Liver (tissue), 9 donors: Measurements from ENCODE around the gene RUSC2. TPM values are rescaled to one million over a fixed set of nuclear protein-coding genes. Genes with fewer than 3 reads are reported as not detected.
"Not testable (repeated sequence)": the region's sequence is repeated elsewhere in the genome, so short reads cannot be mapped to it uniquely, and the experiment has no call there.

Experiments
- DNase-seq: peaks from one replicate; pipeline ENCODE4 v3.0.0-alpha.2; 2017; ENCODE audit warnings: low spot score
- H3K27ac ChIP-seq, 2 donors: one replicate each; pipeline ENCODE4 v1.7.0; 2013; ENCODE audit warnings: inconsistent platforms in 2 of 2, low read length in 2 of 2, control low read depth in 1 of 2, low read depth in 1 of 2, mild to moderate bottlenecking in 1 of 2
- H3K27me3 ChIP-seq, 4 donors: one replicate each; pipeline versions ENCODE4 v1.6.1 to v1.7.0; 2013; ENCODE audit warnings: low read length in 3 of 4, inconsistent platforms in 1 of 4, mild to moderate bottlenecking in 1 of 4, moderate library complexity in 1 of 4; ENCODE audit not compliant: control insufficient read depth in 4 of 4, insufficient read depth in 4 of 4
- H3K36me3 ChIP-seq, 4 donors: one replicate each; pipeline versions ENCODE4 v1.6.1 to v1.7.0; 2013; ENCODE audit warnings: low read length in 3 of 4, mild to moderate bottlenecking in 3 of 4, low read depth in 1 of 4, moderate library complexity in 1 of 4; ENCODE audit not compliant: control insufficient read depth in 4 of 4, insufficient read depth in 3 of 4
- H3K4me1 ChIP-seq, 4 donors: one replicate each; pipeline versions ENCODE4 v1.6.1 to v1.7.0; 2013; ENCODE audit warnings: low read length in 3 of 4, mild to moderate bottlenecking in 3 of 4, moderate library complexity in 1 of 4; ENCODE audit not compliant: control insufficient read depth in 4 of 4, insufficient read depth in 4 of 4
- H3K4me3 ChIP-seq, 3 donors: one replicate each; pipeline versions ENCODE4 v1.6.1 to v1.7.0; 2013; ENCODE audit warnings: low read length in 3 of 3, control low read depth in 1 of 3, low read depth in 1 of 3, mild to moderate bottlenecking in 1 of 3
- H3K9ac ChIP-seq, 2 donors: one replicate each; pipeline ENCODE4 v1.7.0; 2013; ENCODE audit warnings: low read length in 2 of 2, mild to moderate bottlenecking in 2 of 2, moderate library complexity in 2 of 2, control low read depth in 1 of 2, low read depth in 1 of 2
- H3K9me3 ChIP-seq, 4 donors: one replicate each; pipeline versions ENCODE4 v1.6.1 to v1.7.0; 2013; ENCODE audit warnings: low read length in 3 of 4; ENCODE audit not compliant: control insufficient read depth in 4 of 4
- EGR1 ChIP-seq, 2 donors: IDR thresholded peaks; 2 replicates each; pipeline ENCODE4 v1.6.1; 2016 to 2018; ENCODE audit warnings: antibody characterized with exemption in 2 of 2, low read depth in 2 of 2
- FOXA1 ChIP-seq: IDR thresholded peaks from 2 replicates; pipeline ENCODE4 v1.6.1; 2016; ENCODE audit warnings: antibody characterized with exemption
- FOXA2 ChIP-seq: IDR thresholded peaks from 2 replicates; pipeline ENCODE4 v1.6.1; 2016; ENCODE audit warnings: antibody characterized with exemption
- GABPA ChIP-seq, 2 donors: IDR thresholded peaks in 1 of 2; conservative IDR thresholded peaks in 1 of 2; 2 replicates each; pipeline ENCODE4 v1.6.1; 2016; ENCODE audit warnings: antibody characterized with exemption in 2 of 2, mild to moderate bottlenecking in 1 of 2, moderate library complexity in 1 of 2
- HNF4A ChIP-seq, 2 donors: conservative IDR thresholded peaks; 2 replicates each; pipeline ENCODE4 v1.6.1; 2016; ENCODE audit warnings: antibody characterized with exemption in 2 of 2, mild to moderate bottlenecking in 2 of 2
- HNF4G ChIP-seq: IDR thresholded peaks from 2 replicates; pipeline ENCODE4 v1.6.1; 2016; ENCODE audit warnings: antibody characterized with exemption
- JUND ChIP-seq, 2 donors: IDR thresholded peaks; 2 replicates each; pipeline ENCODE4 v1.6.1; 2016; ENCODE audit warnings: antibody characterized with exemption in 2 of 2
- MAX ChIP-seq: IDR thresholded peaks from 2 replicates; pipeline ENCODE4 v1.6.1; 2016; ENCODE audit warnings: antibody characterized with exemption
- NR2F2 ChIP-seq: IDR thresholded peaks from 2 replicates; pipeline ENCODE4 v1.6.1; 2016; ENCODE audit warnings: antibody characterized with exemption
- RAD21 ChIP-seq, 2 donors: IDR thresholded peaks; 2 replicates each; pipeline ENCODE4 v1.6.1; 2016; ENCODE audit warnings: antibody characterized with exemption in 2 of 2, mild to moderate bottlenecking in 2 of 2
- RXRA ChIP-seq, 2 donors: IDR thresholded peaks; 2 replicates each; pipeline ENCODE4 v1.6.1; 2017 to 2018; ENCODE audit warnings: antibody characterized with exemption in 2 of 2, mild to moderate bottlenecking in 1 of 2
- SP1 ChIP-seq: IDR thresholded peaks from 2 replicates; pipeline ENCODE4 v1.6.1; 2018; ENCODE audit warnings: antibody characterized with exemption, mild to moderate bottlenecking
- TAF1 ChIP-seq: conservative IDR thresholded peaks from 2 replicates; pipeline ENCODE4 v1.6.1; 2016; ENCODE audit warnings: antibody characterized with exemption, mild to moderate bottlenecking
- WGBS: extraction: QIAGEN DNeasy Blood & Tissue Kit; methylation state at CpG from one replicate; pipeline ENCODE4 v1.1.7; 2013; 5-methylcytosine and 5-hydroxymethylcytosine counted together
- polyA plus RNA-seq, 2 donors: library from polyadenylated mRNA; stranded (reverse) in 1 of 2; unstranded in 1 of 2; fragments of 200-250 nt in 1 of 2; fragments of >200 nt in 1 of 2; fragmentation: Nextera tagmentation in 1 of 2; extraction: Ambion mirVana in 1 of 2; gene quantifications; one replicate each; pipeline versions ENCODE4 v1.2.1 to v1.2.3, GENCODE V29; 2013 to 2015
- total RNA-seq, 2 donors: library from RNA; depleted of rRNA; stranded (reverse); fragments of >200 nt; gene quantifications; one replicate each; pipeline ENCODE4 v1.2.3, GENCODE V29; 2014
- TF ChIP-seq, protein P1 (sequence below): fragments of 150-350 bp; IDR thresholded peaks from 2 replicates; pipeline ENCODE4 v1.5.1; 2017; ENCODE audit warnings: improper control_type of control experiment, low read depth, low read length; ENCODE audit not compliant: missing input control
- TF ChIP-seq, protein P2 (sequence below): IDR thresholded peaks from 2 replicates; pipeline ENCODE4 v1.6.1; 2016; ENCODE audit warnings: antibody characterized with exemption, mild to moderate bottlenecking
- donor health status: healthy.
- donor health status: healthy.
- donor health status: healthy.
- donor health status: healthy.
- donor health status: healthy.

RUSC2 gene
- total and polyA plus RNA-seq, 4 donors, result 2.1 to 6.3 (median 4.3) TPM

GRCh38 chr9:35476596-35476995 lies 13.3 kb upstream of the RUSC2 start:
- no peak for DNase-seq
- H3K36me3 ChIP-seq, result no peaks in the 10 kb centered on the region
- H3K9ac ChIP-seq, result no peak overlapping the region
- no peaks in the 10 kb centered on the region for H3K9me3 ChIP-seq
- H3K4me1 ChIP-seq, result no peaks in the 10 kb centered on the region
- no peak overlapping the region for H3K27ac ChIP-seq
- 83% methylated on average over 8 of the region's 8 CpGs for WGBS
- no peak overlapping the region for H3K4me3 ChIP-seq
- no peaks in the 10 kb centered on the region for H3K27me3 ChIP-seq
- TF ChIP-seq RAD21 (IDR thresholded peaks at IDR 0.05) (no peak), GABPA (IDR thresholded peaks at IDR 0.05 in 1 of 2, conservative IDR thresholded peaks at IDR 0.05 in 1 of 2) (no peak), HNF4A (conservative IDR thresholded peaks at IDR 0.05) (no peak), SP1 (no peak), NR2F2 (no peak), JUND (IDR thresholded peaks at IDR 0.05) (no peak), FOXA1 (no peak), TAF1 (no peak)
- TF ChIP-seq, protein P1, sequence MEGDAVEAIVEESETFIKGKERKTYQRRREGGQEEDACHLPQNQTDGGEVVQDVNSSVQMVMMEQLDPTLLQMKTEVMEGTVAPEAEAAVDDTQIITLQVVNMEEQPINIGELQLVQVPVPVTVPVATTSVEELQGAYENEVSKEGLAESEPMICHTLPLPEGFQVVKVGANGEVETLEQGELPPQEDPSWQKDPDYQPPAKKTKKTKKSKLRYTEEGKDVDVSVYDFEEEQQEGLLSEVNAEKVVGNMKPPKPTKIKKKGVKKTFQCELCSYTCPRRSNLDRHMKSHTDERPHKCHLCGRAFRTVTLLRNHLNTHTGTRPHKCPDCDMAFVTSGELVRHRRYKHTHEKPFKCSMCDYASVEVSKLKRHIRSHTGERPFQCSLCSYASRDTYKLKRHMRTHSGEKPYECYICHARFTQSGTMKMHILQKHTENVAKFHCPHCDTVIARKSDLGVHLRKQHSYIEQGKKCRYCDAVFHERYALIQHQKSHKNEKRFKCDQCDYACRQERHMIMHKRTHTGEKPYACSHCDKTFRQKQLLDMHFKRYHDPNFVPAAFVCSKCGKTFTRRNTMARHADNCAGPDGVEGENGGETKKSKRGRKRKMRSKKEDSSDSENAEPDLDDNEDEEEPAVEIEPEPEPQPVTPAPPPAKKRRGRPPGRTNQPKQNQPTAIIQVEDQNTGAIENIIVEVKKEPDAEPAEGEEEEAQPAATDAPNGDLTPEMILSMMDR, result no peak

DNA sequence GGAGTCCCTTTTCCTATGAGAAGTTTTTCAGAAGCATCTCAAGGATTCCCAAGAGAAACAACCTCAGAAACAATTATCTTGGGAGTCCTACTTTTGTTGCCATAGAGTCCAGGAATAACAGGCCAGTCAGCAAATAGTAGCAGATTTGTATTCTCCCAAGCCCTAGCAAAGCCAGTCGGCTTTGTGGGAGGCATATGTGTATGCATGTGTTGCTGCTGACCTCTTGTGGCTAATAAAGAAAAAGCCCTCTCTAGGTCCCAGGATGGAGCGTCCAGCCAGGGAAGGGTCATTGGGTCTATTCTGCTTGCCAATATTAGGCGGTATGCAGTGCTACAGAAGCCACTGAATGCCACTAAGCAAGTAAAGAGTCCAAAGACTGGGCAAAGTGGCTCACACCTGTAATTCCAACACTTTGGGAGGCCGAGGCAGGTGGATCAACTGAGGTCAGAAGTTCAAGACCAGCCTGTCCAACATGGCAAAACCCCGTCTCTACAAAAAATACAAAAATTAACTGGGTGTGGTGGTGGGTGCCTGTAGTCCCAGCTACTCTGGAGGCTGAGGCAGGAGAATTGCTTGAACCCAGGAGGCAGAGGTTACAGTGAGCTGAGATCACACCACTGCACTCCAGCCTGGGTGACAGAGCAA lies 12.6 kb upstream of the RUSC2 start:
- H3K36me3 ChIP-seq, H3K9me3 ChIP-seq, H3K27ac ChIP-seq, DNase-seq, H3K4me3 ChIP-seq, H3K4me1 ChIP-seq, H3K27me3 ChIP-seq: not testable (repeated sequence)
- TF ChIP-seq HNF4A (conservative IDR thresholded peaks at IDR 0.05) (peak; percentile 2 to 50), NR2F2 (peak; percentile 60), RXRA (IDR thresholded peaks at IDR 0.05) (peak; percentile 43 to 72), RAD21 (IDR thresholded peaks at IDR 0.05) (peak; percentile 98), SP1 (peak; percentile 22)
- TF ChIP-seq, protein P1, result peak; percentile 94
- 19% methylated on average over 5 of the region's 5 CpGs for WGBS
- peak overlapping the region in 1 of 2 donors; percentile 25 for H3K9ac ChIP-seq

GRCh38 chr9:35478871-35479270 lies 11.0 kb upstream of the RUSC2 start:
- Histone ChIP-seq H3K9me3 (no peaks in the 10 kb centered on the region), H3K4me1 (no peaks in the 10 kb centered on the region), H3K9ac (no peak overlapping the region), H3K4me3 (no peak overlapping the region), H3K27ac (no peak overlapping the region), H3K36me3 (no peaks in the 10 kb centered on the region), H3K27me3 (no peaks in the 10 kb centered on the region)
- no peak for DNase-seq
- 87% methylated on average over 1 of the region's 1 CpG for WGBS
- no peak for TF ChIP-seq FOXA2
- no peak for TF ChIP-seq GABPA (IDR thresholded peaks at IDR 0.05 in 1 of 2, conservative IDR thresholded peaks at IDR 0.05 in 1 of 2)
- TF ChIP-seq HNF4A (conservative IDR thresholded peaks at IDR 0.05), result no peak
- no peak for TF ChIP-seq NR2F2
- no peak for TF ChIP-seq JUND (IDR thresholded peaks at IDR 0.05)
- no peak for TF ChIP-seq RAD21 (IDR thresholded peaks at IDR 0.05)
- TF ChIP-seq TAF1, result no peak
- TF ChIP-seq HNF4G, result no peak
- no peak for TF ChIP-seq MAX
- TF ChIP-seq SP1, result no peak
- TF ChIP-seq, protein P2, sequence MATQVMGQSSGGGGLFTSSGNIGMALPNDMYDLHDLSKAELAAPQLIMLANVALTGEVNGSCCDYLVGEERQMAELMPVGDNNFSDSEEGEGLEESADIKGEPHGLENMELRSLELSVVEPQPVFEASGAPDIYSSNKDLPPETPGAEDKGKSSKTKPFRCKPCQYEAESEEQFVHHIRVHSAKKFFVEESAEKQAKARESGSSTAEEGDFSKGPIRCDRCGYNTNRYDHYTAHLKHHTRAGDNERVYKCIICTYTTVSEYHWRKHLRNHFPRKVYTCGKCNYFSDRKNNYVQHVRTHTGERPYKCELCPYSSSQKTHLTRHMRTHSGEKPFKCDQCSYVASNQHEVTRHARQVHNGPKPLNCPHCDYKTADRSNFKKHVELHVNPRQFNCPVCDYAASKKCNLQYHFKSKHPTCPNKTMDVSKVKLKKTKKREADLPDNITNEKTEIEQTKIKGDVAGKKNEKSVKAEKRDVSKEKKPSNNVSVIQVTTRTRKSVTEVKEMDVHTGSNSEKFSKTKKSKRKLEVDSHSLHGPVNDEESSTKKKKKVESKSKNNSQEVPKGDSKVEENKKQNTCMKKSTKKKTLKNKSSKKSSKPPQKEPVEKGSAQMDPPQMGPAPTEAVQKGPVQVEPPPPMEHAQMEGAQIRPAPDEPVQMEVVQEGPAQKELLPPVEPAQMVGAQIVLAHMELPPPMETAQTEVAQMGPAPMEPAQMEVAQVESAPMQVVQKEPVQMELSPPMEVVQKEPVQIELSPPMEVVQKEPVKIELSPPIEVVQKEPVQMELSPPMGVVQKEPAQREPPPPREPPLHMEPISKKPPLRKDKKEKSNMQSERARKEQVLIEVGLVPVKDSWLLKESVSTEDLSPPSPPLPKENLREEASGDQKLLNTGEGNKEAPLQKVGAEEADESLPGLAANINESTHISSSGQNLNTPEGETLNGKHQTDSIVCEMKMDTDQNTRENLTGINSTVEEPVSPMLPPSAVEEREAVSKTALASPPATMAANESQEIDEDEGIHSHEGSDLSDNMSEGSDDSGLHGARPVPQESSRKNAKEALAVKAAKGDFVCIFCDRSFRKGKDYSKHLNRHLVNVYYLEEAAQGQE, result no peak
- no peak for TF ChIP-seq EGR1 (IDR thresholded peaks at IDR 0.05; ENCODE audit: low read depth in 2 of 2)
- TF ChIP-seq, protein P1, result no peak
- TF ChIP-seq RXRA (IDR thresholded peaks at IDR 0.05), result no peak
- TF ChIP-seq FOXA1, result no peak
